Muscle of leg (tissue), 11 donors: ENCODE measurements around the gene KIF6. TPM values are rescaled to one million over a fixed set of nuclear protein-coding genes. Genes with fewer than 3 reads are reported as not detected.

ENCODE experiments used
- DNase-seq: peaks from one replicate; pipeline ENCODE4 v3.0.0; 2013
- H3K27ac ChIP-seq: one replicate; pipeline ENCODE4 v1.5.1; 2013; ENCODE audit warnings: mild to moderate bottlenecking, low read length, control low read depth
- H3K27me3 ChIP-seq: one replicate; pipeline ENCODE4 v1.6.1; 2013; ENCODE audit warnings: low read length; ENCODE audit not compliant: control insufficient read depth, insufficient read depth
- H3K36me3 ChIP-seq: one replicate; pipeline ENCODE4 v1.6.1; 2013; ENCODE audit warnings: low read length; ENCODE audit not compliant: control insufficient read depth, insufficient read depth
- H3K4me1 ChIP-seq: one replicate; pipeline ENCODE4 v1.6.1; 2013; ENCODE audit warnings: low read length; ENCODE audit not compliant: control insufficient read depth, insufficient read depth
- H3K4me3 ChIP-seq: one replicate; pipeline ENCODE4 v1.5.1; 2013; ENCODE audit warnings: low read length, control low read depth
- H3K9me3 ChIP-seq: replicated peaks from 2 replicates; pipeline ENCODE4 v1.6.1; 2013; ENCODE audit warnings: low read depth, low read length; ENCODE audit not compliant: control insufficient read depth
- WGBS: methylation state at CpG from one replicate; pipeline ENCODE4 v1.1.5; 2013; ENCODE audit warnings: missing lambda C conversion rate; ENCODE audit not compliant: insufficient coverage; 5-methylcytosine and 5-hydroxymethylcytosine counted together
- polyA plus RNA-seq, 8 donors: library from polyadenylated mRNA; unstranded; fragments of 120-200 nt; gene quantifications; one replicate each; pipeline versions ENCODE4 v1.2.1 to v1.2.3, GENCODE V29; 2013; ENCODE audit warnings: inconsistent platforms in 1 of 8, low replicate concordance in 1 of 8; ENCODE audit not compliant: insufficient read length in 8 of 8, insufficient read depth in 1 of 8
- total RNA-seq: library from RNA; stranded (reverse); fragments of 120-200 nt; gene quantifications from one replicate; pipeline ENCODE4 v1.2.4, GENCODE V29; 2013

KIF6 gene
- total and polyA plus RNA-seq, 9 donors = 0.61 to 1.4 (median 1.1) TPM

DNA sequence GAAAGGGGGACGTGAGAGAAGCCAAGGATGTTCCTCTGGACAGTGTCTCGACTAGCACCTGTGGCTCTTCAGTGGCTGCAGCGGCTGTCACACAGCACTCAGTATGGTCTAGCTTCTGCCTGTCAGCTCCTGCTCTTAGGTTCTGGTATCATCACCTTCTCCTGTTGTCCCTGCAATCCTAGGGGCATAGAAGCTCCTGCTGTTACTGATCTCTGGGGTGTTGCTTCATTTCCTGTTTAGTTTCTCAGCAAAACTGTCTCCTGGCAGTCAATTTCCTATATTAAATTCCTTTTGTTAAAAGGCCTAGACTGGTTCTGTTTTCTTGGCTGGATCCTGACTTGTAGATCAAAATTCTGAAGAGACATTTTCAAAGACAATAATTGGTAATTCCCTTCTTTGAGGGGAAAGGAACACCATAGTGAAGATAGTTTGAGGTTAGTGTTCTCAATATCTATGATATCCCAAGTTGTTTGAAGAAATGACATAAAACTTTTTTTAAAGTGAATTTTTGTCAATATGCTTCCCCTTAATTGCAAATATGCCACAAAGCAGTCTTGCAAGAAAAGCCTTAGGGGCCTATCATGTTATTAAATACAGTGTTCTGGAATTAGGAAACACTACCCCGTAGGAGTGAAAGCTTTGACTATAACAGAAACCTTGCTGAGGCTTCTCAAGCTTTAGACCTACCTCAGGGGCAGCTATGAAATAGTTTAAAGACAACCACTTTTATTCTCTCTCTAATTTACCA lies 148.5 kb downstream of the KIF6 start:
- Histone ChIP-seq H3K27ac (no peak overlapping the region), H3K4me3 (no peak overlapping the region), H3K36me3 (no peaks in the 10 kb centered on the region), H3K4me1 (no peaks in the 10 kb centered on the region), H3K9me3 (no peaks in the 10 kb centered on the region), H3K27me3 (no peaks in the 10 kb centered on the region)
- no peak for DNase-seq
- WGBS = 60% methylated on average over 3 of the region's 4 CpGs

DNA sequence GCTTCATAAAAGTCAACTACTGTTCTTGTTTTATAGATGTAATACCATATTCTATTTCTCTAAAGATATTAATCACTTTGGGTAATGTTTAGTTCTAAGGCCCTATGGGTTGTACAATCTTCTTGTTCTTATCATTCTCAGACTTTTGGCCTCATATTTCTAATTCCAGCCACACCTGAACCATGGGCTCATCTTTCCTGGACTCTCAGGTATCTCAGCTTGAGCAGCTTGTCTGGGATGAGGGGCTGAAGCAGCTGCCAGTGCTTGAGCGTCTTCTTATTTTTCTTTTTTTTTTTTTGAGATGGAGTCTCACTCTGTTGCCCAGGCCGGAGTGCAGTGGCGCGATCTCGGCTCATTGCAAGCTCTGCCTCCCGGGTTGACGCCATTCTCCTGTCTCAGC lies 150.2 kb downstream of the KIF6 start:
- Histone ChIP-seq H3K4me1 (no peaks in the 10 kb centered on the region), H3K27ac (no peak overlapping the region), H3K36me3 (no peaks in the 10 kb centered on the region), H3K4me3 (no peak overlapping the region), H3K9me3 (no peaks in the 10 kb centered on the region), H3K27me3 (no peaks in the 10 kb centered on the region)
- no peak for DNase-seq
- no CpG with 5 or more reads among the region's 7 CpGs for WGBS

GRCh38 chr6:39573541-39573940 lies 151.7 kb downstream of the KIF6 start:
- no peak overlapping the region for H3K4me3 ChIP-seq
- no CpG with 5 or more reads among the region's 3 CpGs for WGBS

DNA sequence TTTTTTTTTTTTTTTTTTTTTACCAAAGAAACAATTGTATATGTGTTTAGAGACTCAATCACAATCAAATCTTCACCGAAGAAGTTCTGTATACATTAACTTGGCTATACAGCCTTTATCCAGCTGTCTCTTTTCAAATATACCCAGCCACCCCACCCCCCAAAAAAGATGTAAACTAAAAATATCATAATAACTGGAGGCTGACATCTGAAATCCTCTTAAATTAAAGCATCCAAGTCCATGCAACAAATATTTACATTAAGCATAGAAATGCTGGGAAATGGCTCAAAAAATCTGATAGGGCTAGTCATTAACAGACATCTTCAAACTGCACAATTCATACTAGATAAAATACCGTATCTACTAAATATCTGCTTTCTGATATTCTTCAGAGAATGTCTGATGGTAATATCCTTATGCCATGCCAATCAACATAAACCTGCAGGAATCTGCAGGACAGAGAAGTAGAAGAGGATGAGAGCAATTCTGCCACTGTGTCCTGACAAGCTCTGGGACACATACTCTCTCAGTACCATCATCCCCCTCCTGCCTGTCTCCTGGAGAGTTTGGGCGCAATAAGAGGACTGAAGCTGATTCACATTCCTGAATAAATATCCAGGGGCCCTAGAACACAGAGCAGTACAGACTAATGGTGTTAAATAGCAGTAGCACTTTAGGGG lies 152.4 kb downstream of the KIF6 start:
- Histone ChIP-seq H3K27me3 (no peaks in the 10 kb centered on the region), H3K4me3 (no peak overlapping the region), H3K9me3 (no peaks in the 10 kb centered on the region), H3K36me3 (no peaks in the 10 kb centered on the region), H3K27ac (no peak overlapping the region), H3K4me1 (no peaks in the 10 kb centered on the region)
- no peak for DNase-seq
- no CpG with 5 or more reads among the region's 3 CpGs for WGBS

More at GRCh38 chr6:39573541-39573940, 151.7 kb downstream of the KIF6 start:
- DNase-seq = no peak
- H3K27me3 ChIP-seq = no peaks in the 10 kb centered on the region
- no peaks in the 10 kb centered on the region for H3K9me3 ChIP-seq
- H3K4me1 ChIP-seq = no peaks in the 10 kb centered on the region
- H3K27ac ChIP-seq = no peak overlapping the region
- H3K36me3 ChIP-seq = no peaks in the 10 kb centered on the region

- Histone ChIP-seq H3K9me3 (no peaks in the 10 kb centered on the region), H3K27ac (no peak overlapping the region), H3K4me3 (no peak overlapping the region), H3K36me3 (no peaks in the 10 kb centered on the region), H3K4me1 (no peaks in the 10 kb centered on the region), H3K27me3 (no peaks in the 10 kb centered on the region)
- DNase-seq = no peak
- WGBS = no CpG with 5 or more reads among the region's 1 CpG
These were observed 156.3 kb downstream of the KIF6 start for GRCh38 chr6:39568896-39569295.

- no peaks in the 10 kb centered on the region for H3K4me1 ChIP-seq
- no peaks in the 10 kb centered on the region for H3K9me3 ChIP-seq
- no peak overlapping the region for H3K27ac ChIP-seq
- no peak for DNase-seq
- no CpG with 5 or more reads among the region's 2 CpGs for WGBS
- no peaks in the 10 kb centered on the region for H3K36me3 ChIP-seq
- H3K27me3 ChIP-seq = no peaks in the 10 kb centered on the region
- no peak overlapping the region for H3K4me3 ChIP-seq
These were observed 158.1 kb downstream of the KIF6 start for GRCh38 chr6:39567091-39567490.

DNA sequence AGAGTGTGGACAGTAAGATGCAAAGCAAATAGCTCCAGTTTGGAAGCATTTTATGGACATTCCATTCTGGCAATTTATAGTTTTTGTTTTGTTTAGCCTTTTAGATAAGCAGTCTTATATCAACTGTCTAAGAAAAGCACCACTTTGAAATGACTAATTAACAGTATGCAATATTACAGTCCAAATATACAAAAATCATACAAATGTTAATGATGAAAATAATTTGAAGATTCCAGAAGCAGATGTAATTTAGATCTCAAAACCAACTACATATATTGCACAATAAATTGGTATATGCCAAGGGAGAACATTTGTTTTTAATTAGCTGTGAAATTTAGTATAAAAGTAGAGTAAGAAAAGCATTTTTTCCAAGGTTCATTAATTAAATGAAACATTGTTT lies 158.8 kb downstream of the KIF6 start:
- no peak for DNase-seq

GRCh38 chr6:39565956-39566355 lies 159.3 kb downstream of the KIF6 start:
- WGBS = no CpG with 5 or more reads among the region's 1 CpG
- no peak overlapping the region for H3K4me3 ChIP-seq
- no peaks in the 10 kb centered on the region for H3K4me1 ChIP-seq
- no peaks in the 10 kb centered on the region for H3K36me3 ChIP-seq
- no peaks in the 10 kb centered on the region for H3K9me3 ChIP-seq
- DNase-seq = peak; percentile 35
- H3K27me3 ChIP-seq = no peaks in the 10 kb centered on the region
- no peak overlapping the region for H3K27ac ChIP-seq

More for the DNA sequence above, 158.8 kb downstream of the KIF6 start:
- H3K27ac ChIP-seq = no peak overlapping the region
- H3K4me3 ChIP-seq = no peak overlapping the region
- no peaks in the 10 kb centered on the region for H3K4me1 ChIP-seq
- H3K27me3 ChIP-seq = no peaks in the 10 kb centered on the region
- no peaks in the 10 kb centered on the region for H3K36me3 ChIP-seq
- no peaks in the 10 kb centered on the region for H3K9me3 ChIP-seq

GRCh38 chr6:39563566-39564311 lies 161.5 kb downstream of the KIF6 start:
- peak; percentile 51 for DNase-seq
- Histone ChIP-seq H3K36me3 (no peaks in the 10 kb centered on the region), H3K27me3 (no peaks in the 10 kb centered on the region), H3K4me1 (no peaks in the 10 kb centered on the region), H3K9me3 (no peaks in the 10 kb centered on the region), H3K4me3 (no peak overlapping the region), H3K27ac (no peak overlapping the region)
- WGBS = 40% methylated on average over 1 of the region's 3 CpGs

DNA sequence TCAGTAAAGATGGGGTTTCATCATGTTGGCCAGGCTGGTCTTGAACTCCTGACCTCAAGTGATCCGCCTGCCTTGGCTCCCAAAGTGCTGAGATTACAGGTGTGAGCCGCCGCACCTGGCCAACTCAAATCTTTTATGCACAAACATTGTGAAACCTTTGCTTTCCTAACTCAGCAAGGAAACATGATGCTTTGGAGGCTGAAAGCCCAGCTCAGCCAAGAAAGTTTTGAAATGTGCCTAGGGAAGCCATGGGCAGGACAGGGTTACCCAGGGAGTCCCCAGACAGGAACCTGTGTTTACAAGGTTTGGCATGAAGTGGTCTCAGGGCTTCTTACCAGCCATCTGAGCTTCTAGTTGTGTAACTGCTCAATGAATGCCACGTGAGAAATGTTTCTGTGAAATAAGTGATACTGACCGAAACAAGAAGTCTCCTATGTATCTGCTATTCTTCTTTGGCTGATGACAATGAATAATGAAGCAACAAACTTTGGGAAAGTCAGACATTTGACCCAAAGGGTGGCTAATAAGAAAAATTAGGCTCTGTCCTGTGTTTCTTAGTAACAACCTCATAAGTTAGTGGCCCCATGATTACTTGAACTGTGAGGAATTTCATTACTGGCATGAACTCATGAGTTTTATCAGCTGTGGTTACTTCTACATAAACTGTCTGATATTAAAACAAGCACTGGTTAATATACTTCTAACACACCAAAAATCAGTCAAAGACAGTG lies 163.5 kb downstream of the KIF6 start:
- DNase-seq = no peak
- no peaks in the 10 kb centered on the region for H3K9me3 ChIP-seq

More for the DNA sequence above, 163.5 kb downstream of the KIF6 start:
- H3K4me1 ChIP-seq = no peaks in the 10 kb centered on the region
- 71% methylated on average over 5 of the region's 5 CpGs for WGBS
- no peaks in the 10 kb centered on the region for H3K27me3 ChIP-seq
- no peak overlapping the region for H3K27ac ChIP-seq
- H3K36me3 ChIP-seq = no peaks in the 10 kb centered on the region
- H3K4me3 ChIP-seq = no peak overlapping the region
